Measurements from ENCODE around the gene CEBPZOS.

- no peak for TF ChIP-seq CTCF (IDR thresholded peaks at IDR 0.05)
- TF ChIP-seq EP300 (IDR thresholded peaks at IDR 0.05) = no peak
- no peak for TF ChIP-seq POLR2A (IDR thresholded peaks at IDR 0.05)
Measured at GRCh38 chr2:37230581-37230980, 34.3 kb downstream of the CEBPZOS start.

Data from suprapubic skin (tissue), 3 donors.